ENCODE data around the gene CCM2L.

GRCh38 chr20:32036252-32036651, 26.0 kb downstream of the CCM2L start:
- TF ChIP-seq CTCF (IDR thresholded peaks at IDR 0.05; ENCODE audit: insufficient read depth, low read length, poor library complexity, severe bottlenecking) (no peak), EZH2phosphoT487 (conservative IDR thresholded peaks at IDR 0.05; ENCODE audit: low read length) (no peak)
